Breast epithelium (tissue), 3 donors: ENCODE results near the gene SHC1.

Experiments
- POLR2A ChIP-seq: fragments of 450-650 bp; IDR thresholded peaks from one replicate; pipeline ENCODE4 v1.6.1; 2016; ENCODE audit warnings: antibody characterized with exemption, mild to moderate bottlenecking, moderate library complexity
- POLR2AphosphoS5 ChIP-seq, 3 donors: sonication (generic); formaldehyde crosslinking; IDR thresholded peaks; one replicate each; pipeline ENCODE4 v1.6.1; 2017; ENCODE audit warnings: antibody characterized with exemption in 3 of 3
- TF ChIP-seq, protein P1 (sequence below), 3 donors: fragments of 450-650 bp; IDR thresholded peaks; one replicate each; pipeline ENCODE4 v1.5.1; 2016 to 2017; ENCODE audit warnings: antibody characterized with exemption in 3 of 3, mild to moderate bottlenecking in 3 of 3, moderate library complexity in 3 of 3

DNA sequence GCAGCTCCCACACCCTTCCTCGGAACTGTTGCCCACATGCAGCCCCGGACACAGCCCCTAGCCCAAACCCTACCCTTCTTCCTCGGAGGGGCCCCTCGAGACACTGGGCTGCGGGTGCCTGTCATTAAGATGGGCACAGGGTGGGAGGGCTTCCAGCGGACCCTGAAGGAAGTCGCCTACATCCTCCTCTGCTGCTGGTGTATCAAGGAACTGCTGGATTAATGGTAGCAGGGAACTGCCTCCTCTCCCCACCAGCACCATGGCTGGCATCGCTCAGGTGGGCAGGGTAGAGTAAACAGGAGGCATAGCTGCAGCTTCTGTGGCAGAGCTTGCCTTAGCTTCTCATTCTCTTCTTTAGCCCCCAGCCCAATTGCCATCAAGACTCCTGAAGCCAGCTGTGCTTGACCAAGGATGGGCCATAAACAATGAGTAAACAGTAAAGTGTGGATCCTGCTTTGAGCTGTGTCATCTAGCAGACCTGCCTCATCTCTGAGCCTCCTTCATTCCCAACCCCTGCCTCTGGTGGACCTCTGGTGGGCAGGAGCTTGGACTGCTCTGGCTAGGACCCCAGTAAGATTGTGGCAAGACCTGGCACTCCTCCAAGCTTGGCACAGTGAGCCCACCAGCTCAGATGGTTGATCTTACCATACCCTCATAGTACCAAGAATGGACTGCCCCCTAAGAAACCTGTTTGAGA is 23.2 kb upstream of the SHC1 start, which contains the start of gene LENEP:
- TF ChIP-seq, protein P1, sequence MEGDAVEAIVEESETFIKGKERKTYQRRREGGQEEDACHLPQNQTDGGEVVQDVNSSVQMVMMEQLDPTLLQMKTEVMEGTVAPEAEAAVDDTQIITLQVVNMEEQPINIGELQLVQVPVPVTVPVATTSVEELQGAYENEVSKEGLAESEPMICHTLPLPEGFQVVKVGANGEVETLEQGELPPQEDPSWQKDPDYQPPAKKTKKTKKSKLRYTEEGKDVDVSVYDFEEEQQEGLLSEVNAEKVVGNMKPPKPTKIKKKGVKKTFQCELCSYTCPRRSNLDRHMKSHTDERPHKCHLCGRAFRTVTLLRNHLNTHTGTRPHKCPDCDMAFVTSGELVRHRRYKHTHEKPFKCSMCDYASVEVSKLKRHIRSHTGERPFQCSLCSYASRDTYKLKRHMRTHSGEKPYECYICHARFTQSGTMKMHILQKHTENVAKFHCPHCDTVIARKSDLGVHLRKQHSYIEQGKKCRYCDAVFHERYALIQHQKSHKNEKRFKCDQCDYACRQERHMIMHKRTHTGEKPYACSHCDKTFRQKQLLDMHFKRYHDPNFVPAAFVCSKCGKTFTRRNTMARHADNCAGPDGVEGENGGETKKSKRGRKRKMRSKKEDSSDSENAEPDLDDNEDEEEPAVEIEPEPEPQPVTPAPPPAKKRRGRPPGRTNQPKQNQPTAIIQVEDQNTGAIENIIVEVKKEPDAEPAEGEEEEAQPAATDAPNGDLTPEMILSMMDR (IDR thresholded peaks at IDR 0.05): no peak
- TF ChIP-seq POLR2A (no peak), POLR2AphosphoS5 (IDR thresholded peaks at IDR 0.05) (no peak)
